ENCODE data around the gene KLHL40.

DNA sequence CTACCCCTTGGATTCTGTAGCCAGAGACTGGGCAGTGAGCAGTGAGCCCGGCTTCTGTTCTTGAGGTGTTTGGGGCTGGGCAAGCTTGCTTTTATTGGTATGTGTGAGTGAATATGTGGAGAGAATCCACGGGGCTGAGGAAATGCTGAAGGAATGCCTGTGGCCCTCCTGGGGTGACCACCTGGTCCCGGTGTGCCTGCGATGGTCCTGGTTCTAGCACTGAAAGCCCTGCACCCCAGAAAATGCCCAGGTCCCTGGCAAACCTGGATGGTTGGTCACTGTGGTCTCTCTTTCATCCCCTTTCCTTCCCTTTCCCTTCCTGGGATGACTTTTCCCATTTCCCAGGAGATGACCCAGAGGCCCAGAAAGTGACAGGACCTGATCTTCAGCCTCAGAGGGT is 27.7 kb upstream of the KLHL40 start:
- TF ChIP-seq, protein P1, sequence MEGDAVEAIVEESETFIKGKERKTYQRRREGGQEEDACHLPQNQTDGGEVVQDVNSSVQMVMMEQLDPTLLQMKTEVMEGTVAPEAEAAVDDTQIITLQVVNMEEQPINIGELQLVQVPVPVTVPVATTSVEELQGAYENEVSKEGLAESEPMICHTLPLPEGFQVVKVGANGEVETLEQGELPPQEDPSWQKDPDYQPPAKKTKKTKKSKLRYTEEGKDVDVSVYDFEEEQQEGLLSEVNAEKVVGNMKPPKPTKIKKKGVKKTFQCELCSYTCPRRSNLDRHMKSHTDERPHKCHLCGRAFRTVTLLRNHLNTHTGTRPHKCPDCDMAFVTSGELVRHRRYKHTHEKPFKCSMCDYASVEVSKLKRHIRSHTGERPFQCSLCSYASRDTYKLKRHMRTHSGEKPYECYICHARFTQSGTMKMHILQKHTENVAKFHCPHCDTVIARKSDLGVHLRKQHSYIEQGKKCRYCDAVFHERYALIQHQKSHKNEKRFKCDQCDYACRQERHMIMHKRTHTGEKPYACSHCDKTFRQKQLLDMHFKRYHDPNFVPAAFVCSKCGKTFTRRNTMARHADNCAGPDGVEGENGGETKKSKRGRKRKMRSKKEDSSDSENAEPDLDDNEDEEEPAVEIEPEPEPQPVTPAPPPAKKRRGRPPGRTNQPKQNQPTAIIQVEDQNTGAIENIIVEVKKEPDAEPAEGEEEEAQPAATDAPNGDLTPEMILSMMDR (conservative IDR thresholded peaks at IDR 0.05; ENCODE audit: low read depth, low read length): no peak
- no peak for TF ChIP-seq EZH2 (IDR thresholded peaks at IDR 0.05; ENCODE audit: borderline replicate concordance, low read depth, low read length, poor library complexity, severe bottlenecking)
